ENCODE results near the gene LYPD3.

The LYPD3 gene

DNA sequence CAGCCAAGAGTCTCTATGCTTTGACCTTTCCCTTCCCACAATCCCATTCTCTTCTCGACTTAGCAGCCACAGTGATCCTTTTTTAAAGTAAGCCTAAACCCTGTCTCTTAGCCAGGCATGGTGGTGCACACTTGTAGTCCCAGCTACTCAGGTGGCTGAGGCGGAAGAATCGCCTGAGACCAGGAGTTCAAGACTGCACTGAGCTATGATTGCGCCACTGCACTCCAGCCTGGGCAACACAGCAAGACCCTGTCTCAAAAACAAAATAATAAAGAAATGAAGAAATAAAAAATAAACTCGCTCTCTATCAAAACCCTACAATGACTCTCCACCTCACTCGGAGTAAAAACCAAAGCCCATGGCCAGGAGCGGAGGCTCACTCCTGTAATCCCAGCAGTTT, 36.0 kb downstream of the LYPD3 start:
- DNase-seq: no peak

DNA sequence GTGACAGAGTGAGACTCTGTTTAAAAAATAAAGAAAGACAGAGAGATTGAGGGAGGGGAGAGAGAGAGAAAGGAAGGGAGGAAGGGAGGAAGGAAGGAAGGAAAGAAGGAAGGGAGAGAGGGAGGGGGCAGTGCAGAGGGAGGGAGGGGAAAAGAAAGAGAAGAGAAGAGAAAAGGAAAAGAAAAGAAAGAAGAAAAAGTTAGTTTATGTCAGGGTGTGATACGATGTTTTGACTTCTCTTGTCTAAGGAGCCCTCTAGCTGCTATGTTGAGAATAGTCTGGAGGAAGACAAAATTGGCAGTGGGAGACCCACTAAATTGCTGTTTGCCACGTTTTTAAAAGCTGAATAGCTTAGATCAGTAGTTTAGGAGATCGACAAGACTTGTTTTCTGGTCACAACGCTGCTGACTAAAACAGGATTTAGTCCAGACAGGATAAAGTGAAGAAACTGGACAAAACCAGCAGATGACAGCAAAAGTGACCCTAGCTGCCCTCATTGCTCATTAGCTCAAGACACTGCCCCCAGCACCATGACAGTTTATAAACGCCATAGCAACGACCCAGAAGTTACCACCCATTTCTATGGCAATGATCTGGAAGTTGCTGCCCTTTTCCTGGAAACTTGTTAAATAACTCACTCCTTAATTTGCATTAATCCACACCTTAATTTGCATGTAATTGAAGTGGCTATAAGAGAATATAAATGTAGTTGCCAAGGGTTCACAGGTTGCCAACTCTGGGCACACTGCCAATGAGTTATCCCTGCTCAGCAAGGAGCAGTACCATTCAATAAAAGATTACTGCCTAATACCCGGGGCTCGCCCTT, 39.6 kb downstream of the LYPD3 start:
- DNase-seq: no peak

DNA sequence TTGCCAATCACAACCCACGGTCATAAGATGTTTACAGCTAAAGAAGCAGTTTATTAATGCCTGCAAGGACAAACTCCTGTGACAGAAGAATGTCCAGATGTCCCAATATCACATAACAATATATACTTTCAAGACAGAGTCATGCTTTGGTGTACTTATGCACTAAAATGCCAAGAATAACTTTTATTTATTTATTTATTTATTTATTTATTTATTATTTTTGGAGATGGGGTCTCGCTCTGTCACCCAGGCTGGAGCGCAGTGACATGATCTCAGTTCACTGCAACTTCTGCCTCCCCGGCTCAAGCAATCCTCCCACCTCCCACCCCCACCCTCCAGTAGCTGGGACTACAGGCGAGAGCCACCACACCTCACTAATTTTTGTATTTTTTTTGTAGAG, 41.6 kb downstream of the LYPD3 start:
- DNase-seq: no peak

DNA sequence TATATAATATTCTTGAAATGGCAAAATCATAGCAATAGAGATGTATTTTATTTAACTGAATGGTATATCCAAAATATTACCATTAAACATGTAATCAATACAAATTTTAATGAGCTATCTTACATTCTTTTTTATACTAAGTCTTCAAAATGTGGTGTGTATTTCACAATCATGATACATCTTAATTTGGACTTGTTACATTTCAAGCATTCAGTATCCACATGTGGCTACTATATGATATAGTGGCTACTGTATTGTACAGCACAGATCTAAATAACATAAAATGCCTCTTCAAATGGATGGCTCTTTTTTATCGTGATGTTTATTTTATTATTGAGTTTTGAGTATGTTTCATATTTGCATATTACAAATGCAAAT, 42.7 kb downstream of the LYPD3 start:
- no peak for DNase-seq

DNA sequence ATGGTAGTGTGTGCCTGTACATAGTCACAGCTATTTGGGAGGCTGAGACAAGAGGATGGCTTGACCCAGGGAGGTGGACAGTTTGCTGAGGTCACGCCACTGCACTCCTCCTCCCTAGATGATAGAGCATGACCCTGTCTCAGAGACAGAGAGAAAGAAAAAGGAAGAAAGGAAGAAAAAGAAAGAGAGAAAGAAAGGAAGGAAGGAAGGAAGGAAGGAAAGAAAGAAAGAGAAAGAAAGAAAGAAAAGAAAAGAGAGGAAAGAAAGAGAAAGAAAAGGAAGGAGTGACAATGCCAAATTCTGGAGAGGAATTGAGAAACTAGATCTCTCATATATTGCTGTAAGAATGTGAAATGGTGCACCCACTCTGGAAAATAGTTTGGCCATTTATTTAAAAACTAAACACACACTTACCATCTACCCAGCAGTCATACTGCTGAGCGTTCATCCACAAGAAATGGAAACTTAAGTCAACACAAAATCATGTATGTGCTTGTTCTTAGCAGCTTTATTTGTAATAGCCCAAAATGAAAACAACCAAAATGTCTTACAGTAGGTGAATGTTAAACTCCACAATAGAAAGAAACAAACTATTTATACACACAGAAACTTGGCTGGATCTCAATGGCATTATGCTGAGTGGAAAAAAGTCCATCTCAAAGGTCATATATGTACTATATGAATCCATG, 43.3 kb downstream of the LYPD3 start:
- DNase-seq: no peak

DNA sequence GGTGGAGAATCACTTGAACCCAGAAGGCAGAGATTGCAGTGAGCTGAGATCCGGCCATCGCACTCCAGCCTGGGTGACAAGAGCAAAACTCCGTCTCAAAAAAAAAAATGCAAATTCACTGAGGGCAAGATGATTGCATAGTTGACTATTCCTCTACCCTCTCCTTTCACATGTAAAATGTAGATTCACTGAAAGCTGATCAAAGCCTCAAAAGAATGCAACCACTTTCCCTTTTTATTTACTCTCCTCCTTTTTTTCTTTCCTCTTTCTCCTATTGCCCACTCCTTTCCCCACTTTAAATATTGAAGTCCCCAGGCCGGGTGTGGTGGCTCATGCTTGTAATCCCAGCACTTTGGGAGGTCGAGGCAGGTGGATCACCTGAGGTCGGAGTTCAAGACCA, 44.5 kb downstream of the LYPD3 start:
- no peak for DNase-seq

DNA sequence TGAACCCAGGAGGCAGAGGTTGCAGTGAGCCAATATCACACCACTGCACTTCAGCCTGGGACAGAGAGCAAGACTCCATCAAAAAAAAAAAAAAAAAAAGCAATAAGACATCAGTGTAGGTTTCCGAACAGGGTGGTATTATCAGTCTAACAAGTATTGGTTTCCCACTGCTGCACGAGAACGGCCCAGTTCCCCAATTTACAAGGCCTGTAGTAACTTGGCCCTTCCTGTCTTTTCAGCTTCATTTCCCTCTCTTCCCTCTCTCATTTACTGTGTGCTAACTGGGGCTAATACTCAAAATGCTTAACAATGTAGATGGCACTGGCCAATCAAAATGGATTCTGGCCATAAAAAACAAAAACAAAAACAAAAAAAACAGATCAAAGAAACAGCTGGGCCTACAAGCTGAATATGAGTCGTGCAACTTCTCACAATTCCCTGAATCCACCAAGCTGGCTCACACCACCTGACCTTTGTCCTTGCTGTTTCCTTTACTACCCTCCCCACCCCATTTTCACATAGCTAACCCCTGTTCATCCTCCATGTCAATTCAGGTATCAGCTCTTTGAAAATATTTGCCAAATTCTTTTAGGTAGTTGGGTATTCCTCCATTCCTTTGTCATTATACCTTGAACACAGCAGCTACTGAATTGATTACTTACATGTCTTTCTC, 48.3 kb downstream of the LYPD3 start:
- no peak for DNase-seq

DNA sequence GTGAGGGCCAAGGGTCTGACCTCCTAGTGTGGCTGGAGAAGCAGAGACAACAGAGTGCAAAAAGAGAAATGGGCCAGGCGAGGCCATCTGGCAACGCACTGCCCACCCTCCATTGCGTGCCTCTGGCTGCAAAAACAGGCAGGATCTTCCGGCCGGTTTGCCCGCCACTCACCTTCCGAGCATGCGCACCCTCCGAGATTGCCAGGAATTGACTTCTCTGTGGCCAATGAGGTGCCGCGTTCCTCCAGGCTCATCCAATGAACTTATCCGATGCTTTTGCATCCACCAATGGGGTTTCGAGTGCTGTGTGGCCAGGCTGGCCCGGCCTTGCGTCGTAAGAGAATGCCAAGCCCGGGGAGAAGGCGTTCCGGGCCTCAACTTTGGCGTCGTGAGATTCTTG, 50.9 kb downstream of the LYPD3 start, which contains the start of gene TEX101:
TSS of gene TEX101 (plus strand) at position 337 of the 400 bp plus-strand sequence. CDS start 1,030 bp downstream, outside the sequence.
- DNase-seq: no peak

DNA sequence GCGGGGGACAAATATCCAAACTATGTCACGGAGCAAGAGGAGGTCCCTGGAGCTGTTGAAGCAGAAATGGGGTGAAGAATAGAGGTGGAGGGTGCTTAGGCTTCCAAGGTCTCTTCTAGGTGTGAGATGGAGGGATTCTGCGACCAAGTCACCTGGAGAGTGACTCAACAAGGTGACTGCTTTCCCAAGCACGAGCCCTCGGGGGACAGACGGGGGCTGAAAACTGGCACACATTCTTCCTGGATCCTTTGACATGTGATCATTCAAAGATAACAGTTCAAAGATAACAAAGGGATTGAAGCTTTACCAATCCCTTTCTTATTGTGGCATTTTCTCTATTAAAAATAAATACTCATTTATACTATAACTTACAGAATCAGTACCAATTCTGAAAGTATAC, 53.0 kb downstream of the LYPD3 start:
- DNase-seq: no peak

Data from activated T-cell treated with anti-CD3 and anti-CD28 coated beads, Interleukin-2, amount 50 U/mL, for 1 hour (primary cell).